ENCODE data around the gene HSBP1L1.
A peak's percentile ranks its signal among the peaks of the same experiment; 100 is the strongest.

HSBP1L1 gene

GRCh38 chr18:79947054-79947755 lies 17.2 kb upstream of the HSBP1L1 start:
- no peak overlapping the region for H3K27ac Mint-ChIP-seq
- no peak overlapping the region for H3K4me3 Mint-ChIP-seq
- peaks cover 58% of the 10 kb centered on the region for H3K4me1 Mint-ChIP-seq (ENCODE audit: low read depth)
- H3K9me3 Mint-ChIP-seq: no peaks in the 10 kb centered on the region
- peaks cover 14% of the 10 kb centered on the region for H3K36me3 Mint-ChIP-seq (ENCODE audit: low read depth)
- H3K27me3 Mint-ChIP-seq: no peaks in the 10 kb centered on the region

- Mint-ChIP-seq H3K27ac (no peak overlapping the region), H3K4me3 (no peak overlapping the region), H3K27me3 (no peaks in the 10 kb centered on the region), H3K4me1 (ENCODE audit: low read depth) (peaks cover 54% of the 10 kb centered on the region), H3K9me3 (no peaks in the 10 kb centered on the region), H3K36me3 (ENCODE audit: low read depth) (peaks cover 8% of the 10 kb centered on the region)
Measured at GRCh38 chr18:79947881-79948610, 16.4 kb upstream of the HSBP1L1 start.

- peaks cover 8% of the 10 kb centered on the region for H3K36me3 Mint-ChIP-seq (ENCODE audit: low read depth)
- H3K4me3 Mint-ChIP-seq: no peak overlapping the region
- no peak overlapping the region for H3K27ac Mint-ChIP-seq
- H3K4me1 Mint-ChIP-seq (ENCODE audit: low read depth): peaks cover 52% of the 10 kb centered on the region
- H3K27me3 Mint-ChIP-seq: no peaks in the 10 kb centered on the region
- H3K9me3 Mint-ChIP-seq: no peaks in the 10 kb centered on the region
Measured at GRCh38 chr18:79948719-79949411, 15.6 kb upstream of the HSBP1L1 start.

GRCh38 chr18:79949697-79950487 lies 14.6 kb upstream of the HSBP1L1 start:
- Mint-ChIP-seq H3K4me3 (peak overlapping the region; percentile 84), H3K4me1 (ENCODE audit: low read depth) (peaks cover 48% of the 10 kb centered on the region), H3K36me3 (ENCODE audit: low read depth) (peaks cover 8% of the 10 kb centered on the region), H3K27ac (peak overlapping the region; percentile 59), H3K9me3 (no peaks in the 10 kb centered on the region), H3K27me3 (no peaks in the 10 kb centered on the region)

- Mint-ChIP-seq H3K27ac (peak overlapping the region; percentile 59), H3K36me3 (ENCODE audit: low read depth) (peaks cover 8% of the 10 kb centered on the region), H3K9me3 (no peaks in the 10 kb centered on the region), H3K4me1 (ENCODE audit: low read depth) (peaks cover 47% of the 10 kb centered on the region), H3K27me3 (no peaks in the 10 kb centered on the region), H3K4me3 (peak overlapping the region; percentile 84)
Measured at GRCh38 chr18:79950515-79951341, 13.7 kb upstream of the HSBP1L1 start.

- H3K27me3 Mint-ChIP-seq: no peaks in the 10 kb centered on the region
- peaks cover 8% of the 10 kb centered on the region for H3K36me3 Mint-ChIP-seq (ENCODE audit: low read depth)
- peak within 1 kb of the TSS; percentile 59 for H3K27ac Mint-ChIP-seq
- peaks cover 40% of the 10 kb centered on the region for H3K4me1 Mint-ChIP-seq (ENCODE audit: low read depth)
- no peaks in the 10 kb centered on the region for H3K9me3 Mint-ChIP-seq
- H3K4me3 Mint-ChIP-seq: peak within 1 kb of the TSS; percentile 84
Measured at GRCh38 chr18:79951545-79952455, 12.6 kb upstream of the HSBP1L1 start, which contains the start of gene SLC66A2. Gene SLC66A2 (minus strand): TSS chr18:79951653. CDS start chr18:79950926, 727 bp downstream.

GRCh38 chr18:79952456-79952995 lies 11.9 kb upstream of the HSBP1L1 start:
- Mint-ChIP-seq H3K9me3 (no peaks in the 10 kb centered on the region), H3K36me3 (ENCODE audit: low read depth) (peaks cover 8% of the 10 kb centered on the region), H3K27me3 (no peaks in the 10 kb centered on the region), H3K27ac (no peak overlapping the region), H3K4me3 (no peak overlapping the region), H3K4me1 (ENCODE audit: low read depth) (peaks cover 36% of the 10 kb centered on the region)

GRCh38 chr18:79952996-79953559 lies 11.4 kb upstream of the HSBP1L1 start:
- Mint-ChIP-seq H3K27me3 (no peaks in the 10 kb centered on the region), H3K4me3 (no peak overlapping the region), H3K4me1 (ENCODE audit: low read depth) (peaks cover 36% of the 10 kb centered on the region), H3K36me3 (ENCODE audit: low read depth) (peaks cover 8% of the 10 kb centered on the region), H3K27ac (no peak overlapping the region), H3K9me3 (no peaks in the 10 kb centered on the region)

- H3K4me3 Mint-ChIP-seq: no peak overlapping the region
- no peak overlapping the region for H3K27ac Mint-ChIP-seq
Measured at GRCh38 chr18:79953971-79954651, 10.3 kb upstream of the HSBP1L1 start.

GRCh38 chr18:79954791-79955190 lies 9.7 kb upstream of the HSBP1L1 start:
- H3K27me3 Mint-ChIP-seq: no peaks in the 10 kb centered on the region
- no peak overlapping the region for H3K27ac Mint-ChIP-seq
- peaks cover 5% of the 10 kb centered on the region for H3K36me3 Mint-ChIP-seq (ENCODE audit: low read depth)
- no peaks in the 10 kb centered on the region for H3K9me3 Mint-ChIP-seq
- peaks cover 22% of the 10 kb centered on the region for H3K4me1 Mint-ChIP-seq (ENCODE audit: low read depth)
- H3K4me3 Mint-ChIP-seq: no peak overlapping the region

More at GRCh38 chr18:79953971-79954651, 10.3 kb upstream of the HSBP1L1 start:
- Mint-ChIP-seq H3K9me3 (no peaks in the 10 kb centered on the region), H3K4me1 (ENCODE audit: low read depth) (peaks cover 26% of the 10 kb centered on the region), H3K36me3 (ENCODE audit: low read depth) (peaks cover 8% of the 10 kb centered on the region), H3K27me3 (no peaks in the 10 kb centered on the region)

GRCh38 chr18:79955302-79956075 lies 9.0 kb upstream of the HSBP1L1 start:
- H3K36me3 Mint-ChIP-seq (ENCODE audit: low read depth): no peaks in the 10 kb centered on the region
- no peak overlapping the region for H3K27ac Mint-ChIP-seq
- H3K4me1 Mint-ChIP-seq (ENCODE audit: low read depth): peaks cover 22% of the 10 kb centered on the region
- H3K4me3 Mint-ChIP-seq: no peak overlapping the region
- H3K27me3 Mint-ChIP-seq: no peaks in the 10 kb centered on the region
- no peaks in the 10 kb centered on the region for H3K9me3 Mint-ChIP-seq

GRCh38 chr18:79956276-79956675 lies 8.2 kb upstream of the HSBP1L1 start:
- Mint-ChIP-seq H3K4me1 (ENCODE audit: low read depth) (peaks cover 26% of the 10 kb centered on the region), H3K36me3 (ENCODE audit: low read depth) (no peaks in the 10 kb centered on the region), H3K27ac (no peak overlapping the region), H3K4me3 (no peak overlapping the region), H3K9me3 (no peaks in the 10 kb centered on the region), H3K27me3 (no peaks in the 10 kb centered on the region)

Data from stimulated activated naive CD8-positive, alpha-beta T cell treated with anti-CD3 and anti-CD28 coated beads, Interleukin-15, Interleukin-2, amounts not matched to agents 100 ng/mL and 50 ng/mL, for 24 hours (primary cell).